Measurements from ENCODE around the gene A3GALT2.
"Not testable (repeated sequence)": the region's sequence is repeated elsewhere in the genome, so short reads cannot be mapped to it uniquely, and the experiment has no call there.

A3GALT2 gene

GRCh38 chr1:33290615-33291014 lies 30.3 kb downstream of the A3GALT2 start:
- DNase-seq: not testable (repeated sequence)

GRCh38 chr1:33289858-33290154 lies 31.1 kb downstream of the A3GALT2 start:
- DNase-seq: no peak

DNA sequence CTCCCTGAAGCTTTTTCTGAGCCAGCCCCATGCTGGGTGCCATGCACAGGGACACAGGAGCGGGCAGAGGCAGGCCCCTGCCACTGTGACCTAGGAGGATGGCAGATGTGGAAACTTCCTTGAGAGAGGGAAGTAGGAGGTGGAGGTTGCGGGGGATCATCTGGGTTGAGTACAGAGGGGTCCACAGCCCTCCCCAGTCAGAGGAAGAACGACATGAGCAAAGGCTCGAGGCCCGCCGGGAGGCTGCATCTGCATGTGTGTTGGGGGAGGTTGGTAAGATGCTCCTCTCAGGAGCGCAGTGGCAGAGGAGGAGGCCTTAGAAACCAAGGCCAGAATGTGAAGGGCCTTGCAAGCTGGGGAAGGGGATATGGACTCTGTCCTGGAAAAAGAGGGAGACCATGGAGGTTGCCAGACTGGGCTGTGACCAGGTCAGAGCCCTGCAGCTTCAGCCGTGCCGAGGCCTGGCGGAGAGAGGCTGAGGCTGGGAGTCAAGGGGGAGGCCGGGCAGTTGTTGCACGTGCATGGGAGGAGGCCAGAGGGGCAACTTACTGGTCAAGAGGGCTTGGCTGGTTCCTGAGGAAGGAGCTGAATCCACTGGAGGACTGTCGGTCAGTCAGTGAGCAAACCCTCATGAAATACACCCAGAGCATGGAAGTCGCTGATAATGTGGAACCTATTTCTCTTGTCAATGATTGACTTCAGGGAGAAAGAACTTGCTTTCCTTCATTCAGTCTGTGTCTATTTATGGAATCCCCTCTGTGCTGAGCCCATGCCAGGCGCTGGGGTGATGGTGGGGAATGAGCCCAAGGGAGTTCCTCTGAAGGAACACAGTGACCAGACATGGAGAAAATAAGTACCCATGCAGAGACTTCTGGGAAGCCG lies 31.7 kb downstream of the A3GALT2 start:
- no peak for DNase-seq

DNA sequence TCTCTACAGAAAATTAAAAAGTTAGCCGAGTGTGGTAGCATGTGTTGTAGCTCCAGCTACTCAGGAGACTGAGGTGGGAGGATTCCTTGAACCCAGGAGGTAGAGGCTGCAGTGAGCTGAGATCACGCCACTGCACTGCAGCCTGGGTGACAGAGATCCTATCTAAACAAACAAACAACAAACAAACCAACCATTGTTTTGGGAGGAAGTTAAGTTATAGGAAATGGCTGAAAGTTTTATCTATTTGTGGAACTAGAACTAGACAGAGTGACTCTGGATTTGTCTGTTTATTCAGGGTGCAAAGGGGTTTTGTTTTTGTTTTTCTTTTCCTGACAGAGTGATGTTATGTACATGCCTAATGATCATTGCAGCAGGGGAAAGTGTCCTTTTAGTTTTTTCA lies 33.6 kb downstream of the A3GALT2 start:
- DNase-seq: no peak

DNA sequence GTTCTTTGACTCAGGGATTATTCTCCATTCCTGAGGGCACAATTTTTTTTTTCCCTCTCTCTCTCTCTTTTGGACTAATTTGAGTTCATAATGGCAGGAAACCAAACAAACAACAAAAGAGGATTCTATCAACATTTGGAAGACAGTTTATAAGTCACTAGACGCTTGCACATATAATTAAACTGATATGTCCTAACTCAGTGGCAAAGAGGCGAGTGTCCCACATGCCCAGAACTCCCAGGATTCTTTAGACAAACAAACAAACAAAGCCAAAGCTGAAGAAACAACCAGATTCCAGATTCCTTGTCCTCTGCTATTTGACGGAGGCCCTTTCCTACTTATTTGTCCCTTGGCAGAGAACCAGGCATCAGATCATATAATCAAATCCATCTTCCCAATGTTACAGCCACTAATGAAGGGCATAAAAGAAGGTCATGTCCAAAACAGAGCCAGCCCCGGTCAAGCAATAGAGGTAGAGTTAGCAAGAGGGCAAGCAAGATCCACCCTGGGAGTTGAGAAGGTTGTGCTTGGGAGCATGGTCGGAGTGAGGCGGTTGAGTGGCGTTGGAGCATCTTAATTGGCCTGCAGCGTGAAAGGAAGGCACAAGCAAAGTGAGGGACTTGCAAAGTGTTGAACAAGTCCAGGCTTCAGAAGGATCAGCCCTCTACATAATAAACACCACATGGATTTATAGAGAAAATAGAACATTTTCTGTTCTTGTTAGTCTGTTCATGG lies 34.3 kb downstream of the A3GALT2 start:
- DNase-seq: no peak

- DNase-seq: no peak
Measured at GRCh38 chr1:33284049-33284448, 36.8 kb downstream of the A3GALT2 start.

GRCh38 chr1:33282791-33283190 lies 38.1 kb downstream of the A3GALT2 start:
- no peak for DNase-seq

GRCh38 chr1:33281554-33282303 lies 39.2 kb downstream of the A3GALT2 start:
- DNase-seq: no peak

DNA sequence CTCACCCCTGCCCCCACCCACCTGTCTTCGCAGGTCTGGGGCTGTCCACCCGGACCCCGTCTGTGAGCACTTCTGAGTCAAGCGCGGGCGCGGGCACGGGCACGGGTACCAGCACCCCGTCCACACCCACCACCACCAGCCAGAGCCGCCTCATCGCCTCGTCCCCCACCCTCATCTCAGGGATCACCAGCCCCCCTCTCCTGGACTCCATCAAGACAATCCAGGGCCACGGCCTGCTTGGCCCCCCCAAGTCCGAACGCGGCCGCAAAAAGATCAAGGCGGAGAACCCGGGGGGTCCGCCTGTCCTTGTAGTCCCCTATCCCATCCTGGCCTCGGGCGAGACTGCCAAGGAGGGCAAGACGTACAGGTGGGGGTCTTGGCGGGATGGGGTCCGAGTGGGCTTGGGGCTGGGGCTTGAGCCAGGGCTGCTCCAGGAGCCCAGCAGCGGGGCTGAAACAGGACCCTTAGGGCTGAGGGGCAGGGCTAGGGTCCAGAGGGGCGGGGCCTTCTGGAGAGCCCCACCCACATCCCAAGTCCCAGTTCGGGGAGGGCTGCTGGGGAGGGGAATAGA lies 40.7 kb downstream of the A3GALT2 start:
- DNase-seq: no peak

DNA sequence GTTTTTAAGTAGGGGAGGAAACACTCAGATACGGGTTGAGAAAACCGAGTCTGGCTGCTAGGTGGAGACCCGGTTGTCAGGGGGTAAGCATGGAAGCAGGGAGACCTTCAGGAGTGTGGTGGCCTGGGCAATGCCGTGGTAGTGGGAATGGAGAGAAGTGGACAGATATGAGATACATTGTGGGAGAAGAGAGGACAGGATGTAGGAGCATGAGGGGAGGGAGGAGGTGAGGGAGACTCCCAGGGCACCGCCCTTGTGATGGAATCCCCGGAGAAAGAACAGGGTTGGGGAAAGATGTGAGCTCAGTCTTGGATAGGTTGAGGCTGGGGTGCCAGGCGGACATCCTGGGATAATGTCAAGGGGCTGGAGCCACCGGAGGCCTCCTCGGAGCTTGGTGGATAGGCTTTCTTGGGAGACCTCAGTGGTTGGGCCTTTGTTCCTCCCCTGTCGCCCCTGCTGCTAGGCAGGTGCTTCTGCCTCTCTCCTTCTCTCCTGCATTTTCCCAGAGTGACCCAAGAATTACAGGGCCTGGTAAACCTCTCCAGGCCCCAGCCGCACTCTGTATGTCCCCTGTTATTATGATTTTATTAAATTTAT lies 43.3 kb downstream of the A3GALT2 start:
- DNase-seq: no peak

- DNase-seq: no peak
Measured at GRCh38 chr1:33276573-33277298, 44.2 kb downstream of the A3GALT2 start.

DNA sequence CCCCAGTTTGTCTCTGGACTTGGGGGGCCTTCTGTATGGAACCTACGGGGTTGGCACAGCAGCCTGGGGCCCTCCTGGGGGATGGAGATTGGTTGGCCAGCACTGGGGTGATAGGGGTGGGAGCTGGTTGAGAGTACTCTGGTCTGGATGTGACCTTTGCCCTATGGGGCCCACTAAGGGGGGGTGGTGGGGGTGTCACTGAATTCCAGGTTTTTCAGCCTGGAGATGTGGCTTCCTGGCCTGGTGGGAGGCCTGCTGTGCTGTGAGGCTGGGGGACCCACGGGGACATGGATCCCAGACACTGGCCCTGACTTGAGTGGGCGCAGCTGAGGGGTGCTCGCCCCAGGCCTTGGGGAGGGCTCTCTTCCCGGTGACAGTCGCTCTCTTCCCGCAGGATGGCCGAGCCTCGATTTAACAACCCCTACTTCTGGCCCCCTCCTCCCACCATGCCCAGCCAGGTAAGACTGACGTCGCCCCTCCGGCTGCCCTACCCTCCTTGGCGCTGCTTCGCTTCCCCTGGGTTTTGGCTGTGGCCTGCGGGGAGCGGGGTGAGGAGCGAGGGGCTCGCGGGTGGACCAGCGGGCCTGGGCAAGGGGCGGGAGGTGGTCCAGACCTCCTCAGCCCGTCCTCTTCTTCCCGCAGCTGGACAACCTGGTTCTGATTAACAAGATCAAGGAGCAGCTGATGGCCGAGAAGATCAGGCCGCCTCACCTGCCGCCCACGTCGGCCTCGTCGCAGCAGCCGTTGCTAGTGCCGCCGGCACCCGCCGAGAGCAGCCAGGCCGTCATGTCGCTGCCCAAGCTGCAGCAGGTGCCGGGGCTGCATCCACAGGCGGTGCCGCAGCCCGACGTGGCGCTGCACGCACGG lies 45.0 kb downstream of the A3GALT2 start:
- DNase-seq: no peak

- no peak for DNase-seq
Measured at GRCh38 chr1:33275195-33275594, 45.7 kb downstream of the A3GALT2 start.

DNA sequence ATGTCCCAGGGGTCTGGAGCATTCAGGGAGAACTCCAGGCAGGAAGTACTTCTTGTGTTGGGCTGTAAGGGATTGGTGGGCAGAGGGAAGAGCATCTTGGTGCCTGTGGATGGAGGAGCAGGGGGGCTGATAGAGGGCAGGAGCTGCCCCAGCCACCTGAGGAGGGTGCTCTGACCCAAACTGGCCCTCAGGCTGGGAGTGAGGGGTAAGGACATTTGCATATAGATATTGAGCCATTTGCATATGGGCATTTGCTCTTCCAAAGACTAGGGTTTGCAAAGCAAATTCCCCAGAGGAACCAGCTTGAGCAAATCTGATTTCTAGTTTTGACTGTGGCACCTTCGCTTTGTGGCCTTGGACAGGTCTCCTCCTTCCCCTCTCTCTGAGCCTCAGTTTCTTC lies 46.5 kb downstream of the A3GALT2 start:
- no peak for DNase-seq

- DNase-seq: no peak
Measured at GRCh38 chr1:33273961-33274371, 46.9 kb downstream of the A3GALT2 start.

DNA sequence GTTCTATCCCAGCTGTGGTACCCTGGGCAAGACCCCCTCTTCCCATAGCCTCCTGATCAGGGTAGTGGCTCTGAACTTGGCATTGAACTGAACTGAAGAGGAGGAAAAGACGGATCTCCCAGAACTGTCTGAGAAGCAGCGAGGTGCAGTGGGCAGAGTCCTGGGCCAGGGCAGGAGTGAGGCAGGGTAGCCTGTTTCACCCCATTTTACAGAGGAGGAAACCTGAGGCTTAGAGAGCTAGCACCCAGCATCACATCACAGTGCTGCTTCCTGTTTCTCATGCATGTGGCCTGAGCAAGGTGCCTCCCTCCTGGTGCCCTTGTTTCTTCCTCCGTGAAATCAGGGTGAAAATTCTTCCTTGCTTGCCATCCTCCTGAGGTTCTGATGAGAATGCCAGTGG lies 47.5 kb downstream of the A3GALT2 start:
- no peak for DNase-seq

GRCh38 chr1:33272930-33273329 lies 48.0 kb downstream of the A3GALT2 start:
- no peak for DNase-seq

DNA sequence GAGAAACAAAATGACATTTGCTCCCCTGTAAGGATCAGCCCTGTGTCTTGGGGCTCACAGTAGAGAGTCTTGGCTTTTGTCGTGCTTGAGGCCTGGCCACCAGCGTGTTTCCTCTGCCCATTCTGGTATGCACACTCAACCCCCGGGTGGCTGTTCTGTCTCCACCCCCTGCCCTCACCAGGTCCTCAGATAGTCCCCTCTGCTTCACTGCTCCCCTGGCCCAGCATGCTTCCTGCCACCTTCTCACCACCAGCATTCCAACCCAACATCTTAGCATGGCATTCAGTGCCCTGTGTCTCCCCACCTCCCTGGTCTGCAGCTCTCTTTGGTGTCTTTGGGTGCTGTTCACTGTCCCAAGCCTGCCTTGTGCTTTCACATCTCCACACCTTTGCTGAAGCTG lies 48.4 kb downstream of the A3GALT2 start:
- no peak for DNase-seq

DNA sequence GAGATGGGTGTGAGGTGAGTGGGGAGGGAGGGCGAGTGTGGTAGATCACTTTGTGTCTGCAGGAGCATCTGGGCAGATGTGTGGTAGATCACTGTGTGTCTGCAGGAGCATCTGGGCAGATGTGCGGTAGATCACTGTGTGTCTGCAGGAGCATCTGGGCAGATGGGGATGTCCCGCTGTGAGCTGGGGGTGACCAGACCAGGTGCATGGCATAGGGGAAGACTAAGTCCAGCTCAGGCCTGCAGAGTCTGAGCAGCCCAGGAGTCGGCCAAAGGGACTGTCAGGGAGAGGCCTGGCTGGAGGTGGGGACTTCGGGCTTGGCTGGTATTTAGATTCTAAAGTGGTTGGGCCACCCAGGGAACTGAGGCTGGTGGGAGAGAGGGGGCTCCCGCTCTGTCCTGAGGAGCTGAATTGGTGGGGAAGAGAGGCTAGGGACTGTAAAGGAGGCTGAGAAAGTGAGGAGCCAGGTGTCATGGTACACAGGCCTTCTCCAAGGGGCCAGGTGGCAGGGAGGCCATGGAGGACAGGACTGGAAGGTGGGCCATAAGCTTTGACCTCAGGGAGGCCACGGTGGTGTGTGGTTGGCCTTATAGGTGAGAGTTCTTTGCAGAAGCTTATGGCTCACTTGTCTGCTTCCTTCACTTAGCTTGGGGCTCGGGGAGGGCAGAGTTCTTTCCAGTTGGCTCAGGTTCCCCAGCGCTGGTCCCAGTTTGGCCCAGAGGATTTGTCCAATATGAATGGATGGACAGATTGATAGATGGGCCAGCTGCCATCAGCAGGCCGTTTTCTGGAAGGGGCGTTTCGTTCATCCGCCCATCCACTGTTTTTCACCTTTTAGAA lies 49.0 kb downstream of the A3GALT2 start:
- DNase-seq: no peak

- no peak for DNase-seq
Measured at GRCh38 chr1:33270808-33271465, 50.0 kb downstream of the A3GALT2 start.
